Activated T-helper 17 cell treated with anti-CD3 and anti-CD28 coated beads, Interleukin-2, amount 50 U/mL, for 72 hours (primary cell): ENCODE measurements around the gene CLTCL1. TPM values are rescaled to one million over a fixed set of nuclear protein-coding genes. Genes with fewer than 3 reads are reported as not detected.

Experiments used
- ATAC-seq: fragments of 150-1000 bp; cut with Tn5 transposase; replicated peaks from 2 replicates; pipeline ENCODE4 v1.10.0; 2021; ENCODE audit warnings: mild to moderate bottlenecking, moderate library complexity
- H3K27ac Mint-ChIP-seq: one replicate; pipeline ENCODE4 v1.8.0; 2022; ENCODE audit warnings: mixed read lengths
- H3K27me3 Mint-ChIP-seq: one replicate; pipeline ENCODE4 v1.8.0; 2022; ENCODE audit warnings: mixed read lengths
- H3K36me3 Mint-ChIP-seq: one replicate; pipeline ENCODE4 v1.8.0; 2022; ENCODE audit warnings: low read depth, mild to moderate bottlenecking, mixed read lengths
- H3K4me1 Mint-ChIP-seq: one replicate; pipeline ENCODE4 v1.8.0; 2022; ENCODE audit warnings: mixed read lengths
- H3K4me3 Mint-ChIP-seq: one replicate; pipeline ENCODE4 v1.8.0; 2022; ENCODE audit warnings: mild to moderate bottlenecking, mixed read lengths
- H3K9me3 Mint-ChIP-seq: one replicate; pipeline ENCODE4 v1.8.0; 2022; ENCODE audit warnings: mixed read lengths
- total RNA-seq, 2 donors: library from RNA; stranded (reverse); gene quantifications; one replicate each; pipeline ENCODE4 v1.2.3, GENCODE V29; 2022

CLTCL1 gene
- total RNA-seq, 2 donors from 2014 or later = 0.86 to 2.0 TPM

GRCh38 chr22:19177164-19178064 is 114.1 kb downstream of the CLTCL1 start:
- ATAC-seq = no peak
- H3K36me3 Mint-ChIP-seq = peaks cover 5% of the 10 kb centered on the region
- H3K27ac Mint-ChIP-seq = no peak overlapping the region
- H3K4me3 Mint-ChIP-seq = peak overlapping the region; percentile 44
- no peaks in the 10 kb centered on the region for H3K9me3 Mint-ChIP-seq
- no peaks in the 10 kb centered on the region for H3K27me3 Mint-ChIP-seq
- peaks cover 19% of the 10 kb centered on the region for H3K4me1 Mint-ChIP-seq

- no peaks in the 10 kb centered on the region for H3K9me3 Mint-ChIP-seq
- ATAC-seq = no peak
- peak overlapping the region; percentile 44 for H3K4me3 Mint-ChIP-seq
- no peaks in the 10 kb centered on the region for H3K27me3 Mint-ChIP-seq
- peaks cover 17% of the 10 kb centered on the region for H3K4me1 Mint-ChIP-seq
- peaks cover 10% of the 10 kb centered on the region for H3K36me3 Mint-ChIP-seq
- no peak overlapping the region for H3K27ac Mint-ChIP-seq
Observed at GRCh38 chr22:19176732-19177131, 114.8 kb downstream of the CLTCL1 start.

- Mint-ChIP-seq H3K36me3 (peaks cover 14% of the 10 kb centered on the region), H3K27ac (no peak overlapping the region), H3K4me3 (peak overlapping the region; percentile 44), H3K9me3 (no peaks in the 10 kb centered on the region), H3K4me1 (peaks cover 14% of the 10 kb centered on the region), H3K27me3 (no peaks in the 10 kb centered on the region)
- ATAC-seq = no peak
Observed at GRCh38 chr22:19176175-19176643, 115.3 kb downstream of the CLTCL1 start.

- Mint-ChIP-seq H3K4me3 (peak overlapping the region; percentile 44), H3K36me3 (peaks cover 18% of the 10 kb centered on the region), H3K27me3 (no peaks in the 10 kb centered on the region), H3K9me3 (no peaks in the 10 kb centered on the region), H3K4me1 (peaks cover 11% of the 10 kb centered on the region), H3K27ac (no peak overlapping the region)
- ATAC-seq = no peak
Observed at GRCh38 chr22:19175602-19176174, 115.8 kb downstream of the CLTCL1 start.

GRCh38 chr22:19175026-19175601 is 116.4 kb downstream of the CLTCL1 start:
- H3K4me3 Mint-ChIP-seq = no peak overlapping the region
- H3K27me3 Mint-ChIP-seq = peaks cover 4% of the 10 kb centered on the region
- H3K27ac Mint-ChIP-seq = no peak overlapping the region
- no peaks in the 10 kb centered on the region for H3K9me3 Mint-ChIP-seq
- ATAC-seq = no peak
- peaks cover 11% of the 10 kb centered on the region for H3K4me1 Mint-ChIP-seq
- H3K36me3 Mint-ChIP-seq = peaks cover 18% of the 10 kb centered on the region

- H3K4me3 Mint-ChIP-seq = peak overlapping the region; percentile 94
- H3K36me3 Mint-ChIP-seq = peaks cover 18% of the 10 kb centered on the region
- H3K9me3 Mint-ChIP-seq = no peaks in the 10 kb centered on the region
- peaks cover 11% of the 10 kb centered on the region for H3K4me1 Mint-ChIP-seq
- peaks cover 5% of the 10 kb centered on the region for H3K27me3 Mint-ChIP-seq
- no peak overlapping the region for H3K27ac Mint-ChIP-seq
- ATAC-seq = no peak
Observed at GRCh38 chr22:19174106-19175025, 117.2 kb downstream of the CLTCL1 start.

- peak overlapping the region; percentile 96 for H3K27ac Mint-ChIP-seq
- no peaks in the 10 kb centered on the region for H3K9me3 Mint-ChIP-seq
- no peak for ATAC-seq
- peaks cover 13% of the 10 kb centered on the region for H3K27me3 Mint-ChIP-seq
- H3K36me3 Mint-ChIP-seq = peaks cover 18% of the 10 kb centered on the region
- H3K4me1 Mint-ChIP-seq = peaks cover 16% of the 10 kb centered on the region
- peak overlapping the region; percentile 94 for H3K4me3 Mint-ChIP-seq
Observed at GRCh38 chr22:19173047-19174035, 118.2 kb downstream of the CLTCL1 start.

GRCh38 chr22:19172213-19173046 is 119.1 kb downstream of the CLTCL1 start:
- Mint-ChIP-seq H3K4me3 (peak overlapping the region; percentile 94), H3K9me3 (no peaks in the 10 kb centered on the region), H3K36me3 (peaks cover 18% of the 10 kb centered on the region), H3K4me1 (peaks cover 16% of the 10 kb centered on the region), H3K27ac (peak overlapping the region; percentile 96), H3K27me3 (peaks cover 18% of the 10 kb centered on the region)
- ATAC-seq = no peak

GRCh38 chr22:19169947-19170318 is 121.6 kb downstream of the CLTCL1 start:
- peak overlapping the region; percentile 94 for H3K4me3 Mint-ChIP-seq
- no peak for ATAC-seq
- peaks cover 18% of the 10 kb centered on the region for H3K36me3 Mint-ChIP-seq
- H3K9me3 Mint-ChIP-seq = no peaks in the 10 kb centered on the region
- peaks cover 16% of the 10 kb centered on the region for H3K4me1 Mint-ChIP-seq
- H3K27me3 Mint-ChIP-seq = peaks cover 24% of the 10 kb centered on the region
- no peak overlapping the region for H3K27ac Mint-ChIP-seq

GRCh38 chr22:19169002-19169946 is 122.2 kb downstream of the CLTCL1 start:
- Mint-ChIP-seq H3K4me1 (peaks cover 16% of the 10 kb centered on the region), H3K27ac (no peak overlapping the region), H3K27me3 (peaks cover 24% of the 10 kb centered on the region), H3K9me3 (no peaks in the 10 kb centered on the region), H3K4me3 (peak overlapping the region; percentile 32), H3K36me3 (peaks cover 18% of the 10 kb centered on the region)
- ATAC-seq = no peak

GRCh38 chr22:19168088-19168890 is 123.2 kb downstream of the CLTCL1 start:
- Mint-ChIP-seq H3K9me3 (no peaks in the 10 kb centered on the region), H3K27ac (no peak overlapping the region), H3K36me3 (peaks cover 18% of the 10 kb centered on the region), H3K4me1 (peaks cover 16% of the 10 kb centered on the region), H3K4me3 (no peak overlapping the region), H3K27me3 (peaks cover 24% of the 10 kb centered on the region)
- ATAC-seq = no peak
